Measurements from ENCODE around the gene HNRNPM. TPM values are rescaled to one million over a fixed set of nuclear protein-coding genes. Genes with fewer than 3 reads are reported as not detected.

HNRNPM gene
- total RNA-seq, 1 experiment from 2014 or later, result 298 TPM

DNA sequence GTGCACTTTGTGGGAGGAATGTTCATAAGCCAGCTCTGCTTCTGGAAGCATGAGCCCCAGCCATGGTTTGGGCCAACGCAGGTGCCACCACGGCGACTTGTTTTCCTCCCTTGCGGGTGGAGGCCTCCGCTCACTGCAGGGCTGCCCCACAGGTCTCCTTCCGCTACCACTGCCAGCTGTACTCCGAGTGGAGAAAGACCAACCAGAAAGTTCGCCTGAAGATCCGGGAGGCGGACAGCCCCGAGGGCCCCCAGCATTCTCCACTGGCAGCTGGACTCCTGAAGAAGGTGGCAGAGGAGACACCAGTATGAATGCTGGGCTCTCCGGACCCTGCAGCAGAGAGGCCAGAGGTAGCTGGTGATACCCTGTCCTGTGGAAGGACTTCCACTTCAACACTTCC, 6.5 kb upstream of the HNRNPM start:
- no peak overlapping the region for H3K27ac ChIP-seq (ENCODE audit: low read depth, low read length)
- TF ChIP-seq YY1 (IDR thresholded peaks at IDR 0.05; ENCODE audit: extremely low read depth, insufficient replicate concordance, low read depth, low read length), result no peak
- no peak for TF ChIP-seq EGR1 (IDR thresholded peaks at IDR 0.05; ENCODE audit: low read depth)
- no peak for TF ChIP-seq CEBPB (IDR thresholded peaks at IDR 0.05; ENCODE audit: low read depth)
- TF ChIP-seq, protein P1, sequence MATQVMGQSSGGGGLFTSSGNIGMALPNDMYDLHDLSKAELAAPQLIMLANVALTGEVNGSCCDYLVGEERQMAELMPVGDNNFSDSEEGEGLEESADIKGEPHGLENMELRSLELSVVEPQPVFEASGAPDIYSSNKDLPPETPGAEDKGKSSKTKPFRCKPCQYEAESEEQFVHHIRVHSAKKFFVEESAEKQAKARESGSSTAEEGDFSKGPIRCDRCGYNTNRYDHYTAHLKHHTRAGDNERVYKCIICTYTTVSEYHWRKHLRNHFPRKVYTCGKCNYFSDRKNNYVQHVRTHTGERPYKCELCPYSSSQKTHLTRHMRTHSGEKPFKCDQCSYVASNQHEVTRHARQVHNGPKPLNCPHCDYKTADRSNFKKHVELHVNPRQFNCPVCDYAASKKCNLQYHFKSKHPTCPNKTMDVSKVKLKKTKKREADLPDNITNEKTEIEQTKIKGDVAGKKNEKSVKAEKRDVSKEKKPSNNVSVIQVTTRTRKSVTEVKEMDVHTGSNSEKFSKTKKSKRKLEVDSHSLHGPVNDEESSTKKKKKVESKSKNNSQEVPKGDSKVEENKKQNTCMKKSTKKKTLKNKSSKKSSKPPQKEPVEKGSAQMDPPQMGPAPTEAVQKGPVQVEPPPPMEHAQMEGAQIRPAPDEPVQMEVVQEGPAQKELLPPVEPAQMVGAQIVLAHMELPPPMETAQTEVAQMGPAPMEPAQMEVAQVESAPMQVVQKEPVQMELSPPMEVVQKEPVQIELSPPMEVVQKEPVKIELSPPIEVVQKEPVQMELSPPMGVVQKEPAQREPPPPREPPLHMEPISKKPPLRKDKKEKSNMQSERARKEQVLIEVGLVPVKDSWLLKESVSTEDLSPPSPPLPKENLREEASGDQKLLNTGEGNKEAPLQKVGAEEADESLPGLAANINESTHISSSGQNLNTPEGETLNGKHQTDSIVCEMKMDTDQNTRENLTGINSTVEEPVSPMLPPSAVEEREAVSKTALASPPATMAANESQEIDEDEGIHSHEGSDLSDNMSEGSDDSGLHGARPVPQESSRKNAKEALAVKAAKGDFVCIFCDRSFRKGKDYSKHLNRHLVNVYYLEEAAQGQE (IDR thresholded peaks at IDR 0.05; ENCODE audit: low read depth), result no peak
- TF ChIP-seq, protein P2, sequence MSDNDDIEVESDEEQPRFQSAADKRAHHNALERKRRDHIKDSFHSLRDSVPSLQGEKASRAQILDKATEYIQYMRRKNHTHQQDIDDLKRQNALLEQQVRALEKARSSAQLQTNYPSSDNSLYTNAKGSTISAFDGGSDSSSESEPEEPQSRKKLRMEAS (IDR thresholded peaks at IDR 0.05), result no peak
- ATAC-seq, result no peak; the same call in 1 of the 2 replicates
- no peaks in the 10 kb centered on the region for H3K79me2 ChIP-seq (ENCODE audit: insufficient read depth, low read length)
- DNase-seq (ENCODE audit: low read depth, low spot score), result no peak
- intact Hi-C loops (cut with micrococcal nuclease), result no loop called here
- no peak overlapping the region for H2AFZ ChIP-seq (ENCODE audit: low read depth, low read length, poor library complexity, severe bottlenecking)
- RAD21 ChIA-PET (ENCODE audit: low non-redundant PET in 1 of 2, low total read pairs in 2 of 2, uncharacterized antibody in 2 of 2, unreplicated experiment in 2 of 2), result no interaction called here
- no peaks in the 10 kb centered on the region for H3K9me2 ChIP-seq (ENCODE audit: insufficient read depth)
- POLR2A ChIA-PET, result interaction anchor here (1.1 kb wide), 1 partner anchor 11 kb away, joined by 3 read pairs; no protein-coding TSS in a partner anchor
- H3K27me3 ChIP-seq (ENCODE audit: insufficient read depth, low read length), result no peaks in the 10 kb centered on the region
- peaks cover 18 to 28% of the 10 kb centered on the region in 2 experiments for H3K4me1 ChIP-seq (ENCODE audit: control insufficient read depth in 1 of 2, insufficient read depth in 2 of 2, low read length in 2 of 2)
- H4K20me1 ChIP-seq (ENCODE audit: insufficient read depth), result no peaks in the 10 kb centered on the region
- no TSS peak for BruUV-seq (replicated peaks)
- CTCF ChIA-PET, result no interaction called here
- no peaks in the 10 kb centered on the region for H3K36me3 ChIP-seq (ENCODE audit: control insufficient read depth in 1 of 2, insufficient read depth in 2 of 2, low read length in 2 of 2)
- H3K9ac ChIP-seq (ENCODE audit: low read length), result no peak overlapping the region
- H3K4me3 ChIP-seq (replicated peaks in 1 of 2; ENCODE audit: low read depth in 1 of 2, low read length in 2 of 2), result no peak overlapping the region
- peak overlapping the region; percentile 19; the same call in 1 of the 2 replicates for H3K4me2 ChIP-seq (ENCODE audit: low read length)
- H3K9me3 ChIP-seq (ENCODE audit: control insufficient read depth in 1 of 2, insufficient read depth in 1 of 2, low read depth in 1 of 2, low read length in 2 of 2), result no peaks in the 10 kb centered on the region

Data from HCT116 (cell line).